ENCODE data around the gene UQCRQ.
A peak's percentile ranks its signal among the peaks of the same experiment; 100 is the strongest.

Gene UQCRQ

GRCh38 chr5:132870801-132871200 is 4.4 kb downstream of the UQCRQ start:
- no peak for DNase-seq (ENCODE audit: low read depth)

GRCh38 chr5:132871459-132872284 is 5.2 kb downstream of the UQCRQ start:
- no peak for DNase-seq (ENCODE audit: low read depth)

GRCh38 chr5:132872788-132873118 is 6.3 kb downstream of the UQCRQ start:
- DNase-seq (ENCODE audit: low read depth): no peak

- DNase-seq (ENCODE audit: low read depth): no peak
Measured at GRCh38 chr5:132873119-132873929, 6.9 kb downstream of the UQCRQ start, which contains the start of gene LEAP2. Gene LEAP2, plus strand, starts transcription at chr5:132873668. Its CDS starts 27 bp downstream, at chr5:132873695.

GRCh38 chr5:132873930-132874271 is 7.5 kb downstream of the UQCRQ start:
- no peak for DNase-seq (ENCODE audit: low read depth)

- DNase-seq (ENCODE audit: low read depth): peak; percentile 32
Measured at GRCh38 chr5:132876020-132876759, 9.7 kb downstream of the UQCRQ start.

GRCh38 chr5:132877466-132877865 is 11.0 kb downstream of the UQCRQ start:
- DNase-seq (ENCODE audit: low read depth): no peak

GRCh38 chr5:132877938-132878337 is 11.5 kb downstream of the UQCRQ start:
- peak; percentile 34 for DNase-seq (ENCODE audit: low read depth)

- peak; percentile 81 for DNase-seq (ENCODE audit: low read depth)
Measured at GRCh38 chr5:132883261-132883834, 16.9 kb downstream of the UQCRQ start.

- DNase-seq (ENCODE audit: low read depth): no peak
Measured at GRCh38 chr5:132884548-132884947, 18.1 kb downstream of the UQCRQ start.

GRCh38 chr5:132886064-132886823 is 19.8 kb downstream of the UQCRQ start:
- DNase-seq (ENCODE audit: low read depth): no peak

- DNase-seq (ENCODE audit: low read depth): no peak
Measured at GRCh38 chr5:132887283-132887682, 20.8 kb downstream of the UQCRQ start.

GRCh38 chr5:132889501-132889900 is 23.1 kb downstream of the UQCRQ start:
- no peak for DNase-seq (ENCODE audit: low read depth)

GRCh38 chr5:132890817-132891216 is 24.4 kb downstream of the UQCRQ start:
- no peak for DNase-seq (ENCODE audit: low read depth)

GRCh38 chr5:132895719-132896305 is 29.4 kb downstream of the UQCRQ start:
- no peak for DNase-seq (ENCODE audit: low read depth)

GRCh38 chr5:132896685-132897084 is 30.2 kb downstream of the UQCRQ start:
- no peak for DNase-seq (ENCODE audit: low read depth)

- DNase-seq (ENCODE audit: low read depth): no peak
Measured at GRCh38 chr5:132898094-132898493, 31.7 kb downstream of the UQCRQ start.

- no peak for DNase-seq (ENCODE audit: low read depth)
Measured at GRCh38 chr5:132901036-132901435, 34.6 kb downstream of the UQCRQ start.

- DNase-seq (ENCODE audit: low read depth): no peak
Measured at GRCh38 chr5:132901730-132902129, 35.3 kb downstream of the UQCRQ start.

- DNase-seq (ENCODE audit: low read depth): peak; percentile 13
Measured at GRCh38 chr5:132905938-132906337, 39.5 kb downstream of the UQCRQ start.

- DNase-seq (ENCODE audit: low read depth): no peak
Measured at GRCh38 chr5:132907161-132907560, 40.7 kb downstream of the UQCRQ start.

Data from ELR (cell line).